ENCODE measurements around the gene DGKI. TPM values are rescaled to one million over a fixed set of nuclear protein-coding genes. Genes with fewer than 3 reads are reported as not detected.

The DGKI gene
- total RNA-seq, 1 experiment from 2014 or later: 0.55 TPM

GRCh38 chr7:137619181-137619580 is 227.6 kb downstream of the DGKI start:
- Histone ChIP-seq H2BK120ac (ENCODE audit: low read depth, low read length, poor library complexity, severe bottlenecking) (no peak overlapping the region), H3K23me2 (ENCODE audit: insufficient read length, low read depth, low read length, poor library complexity, severe bottlenecking) (no peaks in the 10 kb centered on the region), H3K18ac (ENCODE audit: insufficient read length, low read depth, low read length) (no peak overlapping the region), H3K14ac (ENCODE audit: insufficient read depth, low read length) (no peak overlapping the region), H3K23ac (ENCODE audit: insufficient read length, low read depth, low read length) (no peak overlapping the region), H2BK20ac (ENCODE audit: low read depth, low read length, poor library complexity, severe bottlenecking) (no peak overlapping the region), H2BK12ac (ENCODE audit: insufficient read length, low read depth, low read length) (no peak overlapping the region), H3K27ac (ENCODE audit: insufficient read length, low read depth, low read length) (no peak overlapping the region), H3K9me3 (ENCODE audit: control insufficient read depth, low read depth, low read length) (no peaks in the 10 kb centered on the region), H2AFZ (ENCODE audit: low read length) (no peak overlapping the region), H2BK5ac (ENCODE audit: insufficient read length, low read length) (no peak overlapping the region), H3K9ac (ENCODE audit: extremely low read depth, insufficient read length, low read length) (no peak overlapping the region), H4K91ac (ENCODE audit: insufficient read length, low read depth, low read length) (no peak overlapping the region), H3K56ac (ENCODE audit: insufficient read length, low read depth, low read length) (no peak overlapping the region), H4K20me1 (ENCODE audit: control insufficient read depth, insufficient read depth, insufficient read length) (no peaks in the 10 kb centered on the region), H3K79me2 (ENCODE audit: insufficient read depth, low read length) (no peaks in the 10 kb centered on the region), H3T11ph (ENCODE audit: low read length) (no peak overlapping the region), H3K4me1 (ENCODE audit: insufficient read depth, low read length) (no peaks in the 10 kb centered on the region; the same call in 1 of the 2 replicates), H3K4ac (ENCODE audit: low read depth, low read length) (no peak overlapping the region), H4K5ac (ENCODE audit: insufficient read length, low read depth, low read length) (no peak overlapping the region), H4K8ac (replicated peaks; ENCODE audit: insufficient read length, low read depth, low read length) (no peak overlapping the region), H3K79me1 (ENCODE audit: insufficient read depth, low read depth, low read length, poor library complexity, severe bottlenecking) (no peaks in the 10 kb centered on the region), H2AK5ac (ENCODE audit: insufficient read length, low read length) (no peak overlapping the region), H2BK15ac (ENCODE audit: low read depth, low read length) (no peak overlapping the region), H3K4me2 (ENCODE audit: insufficient read depth, insufficient read length, low read length) (no peak overlapping the region), H3K27me3 (ENCODE audit: insufficient read depth, low read length) (no peaks in the 10 kb centered on the region)
- no peaks in the 10 kb centered on the region for H3K36me3 Mint-ChIP-seq (ENCODE audit: insufficient read depth in 1 of 3, low read depth in 3 of 3)
- no peak for TF ChIP-seq CTCF (conservative IDR thresholded peaks at IDR 0.05)
- no peak overlapping the region for H3K4me3 Mint-ChIP-seq
- peaks cover 12 to 20% of the 10 kb centered on the region in 2 experiments for H3K4me1 Mint-ChIP-seq
- no CpG with 5 or more reads among the region's 1 CpG for WGBS (ENCODE audit: extremely low coverage, insufficient read length, low lambda C conversion rate)
- no peak overlapping the region for H3K27ac Mint-ChIP-seq
- DNase-seq: no peak
- no peaks in the 10 kb centered on the region for H3K9me3 Mint-ChIP-seq
- no peaks in the 10 kb centered on the region for H3K27me3 Mint-ChIP-seq (ENCODE audit: low read depth)
